ENCODE measurements around the gene EDIL3. TPM values are rescaled to one million over a fixed set of nuclear protein-coding genes. Genes with fewer than 3 reads are reported as not detected.

The EDIL3 gene
- total RNA-seq, 4 donors from 2014 or later: 15.9 to 29.3 (median 24.8) TPM

GRCh38 chr5:84383296-84383815 is 1.3 kb downstream of the EDIL3 start:
- H3K4me1 ChIP-seq: peaks cover 0 to 49% (median 11%) of the 10 kb centered on the region in 4 donors
- no peaks in the 10 kb centered on the region for H3K36me3 ChIP-seq
- H3K27ac ChIP-seq: peak overlapping the region; percentile 10 to 83 (median 76)
- TF ChIP-seq EP300 (IDR thresholded peaks at IDR 0.05) (no peak), CTCF (IDR thresholded peaks at IDR 0.05) (no peak), POLR2A (IDR thresholded peaks at IDR 0.05) (no peak)
- H3K9me3 ChIP-seq: no peaks in the 10 kb centered on the region
- H3K27me3 ChIP-seq: peaks cover 0 to 21% of the 10 kb centered on the region in 2 donors
- DNase-seq (ENCODE audit: low spot score in 2 of 2): no peak
- peak overlapping the region; percentile 44 to 68 (median 50) for H3K4me3 ChIP-seq
- WGBS, 2 donors: 2 to 4% methylated on average over 19 to 26 of the region's 26 CpGs

DNA sequence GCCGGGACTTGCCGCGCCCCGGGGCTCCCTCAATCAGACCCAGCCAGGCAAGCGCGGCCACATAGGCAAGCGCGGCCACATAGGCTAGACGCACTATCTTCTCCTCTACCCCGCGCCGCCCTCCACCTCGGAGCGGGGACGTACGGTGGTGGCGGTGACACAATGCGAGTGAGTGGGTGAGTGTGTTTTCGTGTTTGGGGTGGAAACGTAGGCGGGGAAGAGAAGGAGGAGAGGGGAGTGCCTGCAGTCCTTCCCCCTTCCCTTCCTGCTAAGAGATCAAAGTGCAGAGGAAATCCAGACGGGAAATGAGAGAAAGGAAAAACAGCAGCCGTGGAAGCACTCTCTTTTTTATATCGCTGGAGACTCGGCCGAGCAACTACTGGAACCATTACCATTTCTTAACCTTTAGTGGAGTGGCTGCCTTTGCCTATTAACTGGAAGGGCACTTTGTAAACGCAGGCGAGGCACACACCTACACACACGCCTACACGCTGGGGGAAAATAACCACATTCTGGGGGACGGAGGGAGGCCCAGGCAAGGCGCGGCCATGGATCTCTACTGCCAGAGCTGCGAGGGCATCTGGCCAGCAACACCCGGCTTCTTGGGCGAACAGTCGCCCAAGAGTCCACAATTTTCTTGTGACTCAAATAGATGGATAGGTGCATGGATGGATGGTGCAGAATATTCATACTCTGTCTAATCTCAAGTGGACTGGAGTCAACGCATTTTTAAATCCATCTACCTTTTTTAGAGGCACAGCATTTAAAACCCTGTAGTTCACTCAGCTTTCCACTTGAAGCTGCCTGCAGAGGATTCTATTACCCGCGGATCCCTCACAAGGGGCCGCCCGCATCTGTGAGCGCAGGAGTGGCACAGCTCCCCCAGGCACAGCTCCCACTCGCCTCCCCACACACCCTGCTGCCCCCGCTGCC is 2.1 kb downstream of the EDIL3 start:
- H3K36me3 ChIP-seq: no peaks in the 10 kb centered on the region
- H3K4me1 ChIP-seq: peaks cover 0 to 55% (median 11%) of the 10 kb centered on the region in 4 donors
- 2% methylated on average over 44 to 45 of the region's 45 CpGs for WGBS, 2 donors
- no peaks in the 10 kb centered on the region for H3K9me3 ChIP-seq
- TF ChIP-seq EP300 (IDR thresholded peaks at IDR 0.05) (peak in 1 of 2 donors; percentile 61), POLR2A (IDR thresholded peaks at IDR 0.05) (no peak)
- DNase-seq (ENCODE audit: low spot score in 2 of 2): peak in 1 of 2 donors; percentile 19
- peak overlapping the region; percentile 44 to 68 (median 50) for H3K4me3 ChIP-seq
- H3K27ac ChIP-seq: peak overlapping the region; percentile 58 to 83 (median 73)
- H3K27me3 ChIP-seq: peaks cover 0 to 21% of the 10 kb centered on the region in 2 donors

DNA sequence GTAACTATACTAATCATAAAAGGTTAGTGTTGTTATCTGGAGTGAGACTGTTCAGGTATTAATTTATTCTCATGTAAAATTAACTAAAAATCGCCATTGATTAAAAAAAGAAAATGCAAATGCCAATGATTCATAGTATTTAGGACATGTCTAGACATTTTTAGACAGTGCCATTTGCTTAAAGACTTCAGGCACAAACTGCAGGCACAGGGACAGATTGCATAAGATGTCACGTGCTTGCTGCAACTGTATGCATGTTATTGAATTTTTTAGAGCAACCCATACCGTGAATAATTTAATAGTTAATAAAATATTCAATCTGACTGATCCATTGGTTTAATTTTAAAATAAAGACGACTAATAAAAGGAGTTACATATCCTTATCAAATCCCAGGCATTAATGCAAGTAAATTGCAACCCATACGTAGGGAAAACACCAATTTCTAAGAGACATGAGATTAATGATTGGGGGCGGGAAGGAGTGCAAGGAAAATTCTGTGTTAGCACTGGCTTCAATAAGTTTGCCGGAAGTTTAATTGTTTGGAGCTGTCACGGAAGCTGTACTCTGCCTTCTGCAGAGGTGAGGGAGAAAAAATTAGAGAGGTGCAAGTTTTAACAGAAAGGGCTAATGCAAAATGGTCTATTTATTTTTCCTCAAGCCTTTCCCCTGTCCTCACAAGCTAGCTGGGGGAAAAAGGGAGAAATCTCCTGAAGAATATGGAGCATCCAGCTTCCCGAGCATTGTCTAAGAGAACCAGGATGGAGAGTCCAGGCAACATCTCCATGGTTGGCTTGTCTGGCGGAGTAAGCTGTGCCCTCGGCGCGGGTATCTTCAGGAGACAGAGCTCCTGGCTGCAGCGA is 2.9 kb downstream of the EDIL3 start:
- 24 to 28% methylated on average over 14 of the region's 14 CpGs for WGBS, 2 donors

DNA sequence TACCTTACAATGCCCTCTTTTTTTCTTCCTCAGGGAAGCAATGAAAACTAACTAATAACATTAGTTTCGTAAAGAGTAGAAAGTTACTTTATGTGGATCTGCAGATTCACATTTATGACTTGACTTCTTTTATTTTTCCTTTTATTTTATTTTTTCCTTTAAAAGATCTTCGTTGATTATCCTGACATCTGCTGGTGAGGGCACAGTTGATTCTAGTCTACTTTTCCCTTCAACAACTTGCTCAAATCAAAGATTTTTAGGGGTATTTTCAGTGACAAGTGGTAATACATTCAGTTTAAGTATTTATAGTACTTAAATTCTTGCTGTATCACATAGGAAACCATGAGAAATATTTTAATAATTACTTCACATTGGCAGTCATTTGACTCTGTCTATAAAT is 4.9 kb downstream of the EDIL3 start:
- Histone ChIP-seq H3K27me3 (peaks cover 0 to 12% of the 10 kb centered on the region in 2 donors), H3K4me3 (no peak overlapping the region), H3K4me1 (peaks cover 0 to 48% (median 9%) of the 10 kb centered on the region in 4 donors), H3K36me3 (no peaks in the 10 kb centered on the region), H3K27ac (no peak overlapping the region), H3K9me3 (no peaks in the 10 kb centered on the region)
- TF ChIP-seq EP300 (IDR thresholded peaks at IDR 0.05) (no peak), CTCF (IDR thresholded peaks at IDR 0.05) (no peak), POLR2A (IDR thresholded peaks at IDR 0.05) (no peak)
- DNase-seq (ENCODE audit: low spot score in 2 of 2): no peak
- WGBS, 2 donors: 47 to 63% methylated on average over 2 of the region's 2 CpGs

More for the DNA sequence above, 2.9 kb downstream of the EDIL3 start:
- Histone ChIP-seq H3K4me1 (peaks cover 0 to 55% (median 11%) of the 10 kb centered on the region in 4 donors), H3K27ac (peak overlapping the region; percentile 58 to 83 (median 73)), H3K27me3 (peaks cover 0 to 21% of the 10 kb centered on the region in 2 donors), H3K36me3 (no peaks in the 10 kb centered on the region), H3K4me3 (peak overlapping the region; percentile 44 to 68 (median 50)), H3K9me3 (no peaks in the 10 kb centered on the region)
- TF ChIP-seq CTCF (IDR thresholded peaks at IDR 0.05) (no peak), POLR2A (IDR thresholded peaks at IDR 0.05) (no peak), EP300 (IDR thresholded peaks at IDR 0.05) (no peak)
- no peak for DNase-seq (ENCODE audit: low spot score in 2 of 2)

GRCh38 chr5:84378961-84379360 is 5.7 kb downstream of the EDIL3 start:
- Histone ChIP-seq H3K36me3 (no peaks in the 10 kb centered on the region), H3K4me3 (no peak overlapping the region), H3K4me1 (peaks cover 0 to 43% (median 9%) of the 10 kb centered on the region in 4 donors), H3K9me3 (no peaks in the 10 kb centered on the region), H3K27ac (peak overlapping the region in 1 of 4 donors; percentile 22), H3K27me3 (peaks cover 0 to 10% of the 10 kb centered on the region in 2 donors)
- no peak for TF ChIP-seq EP300 (IDR thresholded peaks at IDR 0.05)
- no peak for TF ChIP-seq POLR2A (IDR thresholded peaks at IDR 0.05)
- no peak for TF ChIP-seq CTCF (IDR thresholded peaks at IDR 0.05)
- no peak for DNase-seq (ENCODE audit: low spot score in 2 of 2)
- WGBS, 2 donors: 21 to 32% methylated on average over 2 of the region's 2 CpGs

Measured in tibial nerve (tissue), 4 donors.